ENCODE data around the gene ANKFY1.

The ANKFY1 gene

DNA sequence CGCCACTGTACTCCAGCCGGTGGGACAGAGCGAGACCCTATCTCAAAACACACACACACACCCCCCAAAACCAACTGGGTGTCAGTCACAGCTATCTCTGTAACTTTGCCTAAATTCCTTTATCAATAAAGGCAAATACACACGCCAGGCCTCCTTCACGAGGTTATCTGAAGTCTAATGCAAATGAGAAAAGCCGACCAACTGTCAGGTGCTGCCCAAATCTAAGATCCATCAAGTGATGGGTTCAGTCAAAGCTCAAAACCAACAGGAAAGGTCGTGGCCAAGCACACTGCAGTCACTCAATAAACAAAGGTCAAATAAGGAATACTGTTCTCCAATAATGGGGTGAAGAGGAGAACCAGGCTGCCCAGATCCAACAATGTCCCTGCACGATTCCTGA lies 1.1 kb downstream of the ANKFY1 start (continued):
- TF ChIP-seq, protein P1, sequence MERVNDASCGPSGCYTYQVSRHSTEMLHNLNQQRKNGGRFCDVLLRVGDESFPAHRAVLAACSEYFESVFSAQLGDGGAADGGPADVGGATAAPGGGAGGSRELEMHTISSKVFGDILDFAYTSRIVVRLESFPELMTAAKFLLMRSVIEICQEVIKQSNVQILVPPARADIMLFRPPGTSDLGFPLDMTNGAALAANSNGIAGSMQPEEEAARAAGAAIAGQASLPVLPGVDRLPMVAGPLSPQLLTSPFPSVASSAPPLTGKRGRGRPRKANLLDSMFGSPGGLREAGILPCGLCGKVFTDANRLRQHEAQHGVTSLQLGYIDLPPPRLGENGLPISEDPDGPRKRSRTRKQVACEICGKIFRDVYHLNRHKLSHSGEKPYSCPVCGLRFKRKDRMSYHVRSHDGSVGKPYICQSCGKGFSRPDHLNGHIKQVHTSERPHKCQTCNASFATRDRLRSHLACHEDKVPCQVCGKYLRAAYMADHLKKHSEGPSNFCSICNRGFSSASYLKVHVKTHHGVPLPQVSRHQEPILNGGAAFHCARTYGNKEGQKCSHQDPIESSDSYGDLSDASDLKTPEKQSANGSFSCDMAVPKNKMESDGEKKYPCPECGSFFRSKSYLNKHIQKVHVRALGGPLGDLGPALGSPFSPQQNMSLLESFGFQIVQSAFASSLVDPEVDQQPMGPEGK (tag by site-specific recombination; IDR thresholded peaks at IDR 0.05) = no peak
- no peak for TF ChIP-seq ZNF639 (tag by site-specific recombination; IDR thresholded peaks at IDR 0.05)

GRCh38 chr17:4261452-4261851 lies 2.3 kb downstream of the ANKFY1 start:
- H3K36me3 ChIP-seq (ENCODE audit: control insufficient read depth in 2 of 2, insufficient read depth in 1 of 2, low read length in 2 of 2) = peaks cover 7 to 30% of the 10 kb centered on the region in 2 experiments; a peak in 2 of 3 replicates
- POLR2A ChIA-PET = no interaction called here
- CTCF ChIA-PET = interaction anchor here (0.6 to 7.2 kb wide), 8 partner anchors 9 to 109 kb away, joined by 3 to 76 read pairs (median 6); no protein-coding TSS in a partner anchor
- H3K9me3 ChIP-seq (ENCODE audit: control insufficient read depth, insufficient read depth, low read depth, low read length) = no peaks in the 10 kb centered on the region
- no peak overlapping the region for H3K27ac ChIP-seq (ENCODE audit: extremely low read depth, low read depth, low read length)
- peaks cover 4% of the 10 kb centered on the region; the same call in 1 of the 2 replicates for H3K4me1 ChIP-seq (ENCODE audit: control insufficient read depth, insufficient read depth, low read length)
- no peak overlapping the region for H3K4me3 ChIP-seq (ENCODE audit: low read depth, low read length)
- TF ChIP-seq SCRT2 (tag by site-specific recombination; IDR thresholded peaks at IDR 0.05) = 0 out of 2 replicates have a peak, but pooled peaks have one; percentile 10
- TF ChIP-seq ZNF19 (tag by site-specific recombination; IDR thresholded peaks at IDR 0.05; ENCODE audit: low read depth) = no peak
- no peak for TF ChIP-seq GLI2 (tag by site-specific recombination; IDR thresholded peaks at IDR 0.05; ENCODE audit: borderline replicate concordance, low read depth)
- TF ChIP-seq ZNF701 (tag by site-specific recombination; IDR thresholded peaks at IDR 0.05) = no peak
- TF ChIP-seq ZIC2 (tag by site-specific recombination; IDR thresholded peaks at IDR 0.05) = 0 out of 2 replicates have a peak, but pooled peaks have one; percentile 25
- TF ChIP-seq ZNF530 (tag by site-specific recombination; IDR thresholded peaks at IDR 0.05; ENCODE audit: low read depth) = no peak
- TF ChIP-seq ZNF2 (tag by site-specific recombination; IDR thresholded peaks at IDR 0.05) = no peak

DNA sequence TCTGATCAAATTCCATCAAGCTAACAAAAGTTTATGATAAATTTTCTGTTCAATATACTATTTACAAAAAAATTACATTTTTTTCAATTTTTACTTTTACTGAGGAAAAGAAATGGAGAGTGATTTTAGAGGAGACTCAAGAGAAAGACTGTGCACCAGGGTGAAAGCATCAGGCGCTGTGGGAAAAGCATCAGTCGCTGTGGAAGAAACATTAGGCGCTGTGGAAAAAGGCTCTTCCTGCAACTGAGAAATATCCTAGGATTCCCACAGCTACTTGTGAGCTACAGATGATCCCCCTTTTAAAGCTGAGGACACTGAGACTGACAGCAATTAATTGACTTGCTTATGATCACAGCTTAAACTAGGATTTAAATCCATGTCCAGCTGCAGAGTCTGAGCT lies 4.9 kb downstream of the ANKFY1 start:
- Histone ChIP-seq H3K27ac (ENCODE audit: extremely low read depth, low read depth, low read length) (no peak overlapping the region), H3K4me3 (ENCODE audit: low read depth, low read length) (no peak overlapping the region), H3K4me1 (ENCODE audit: control insufficient read depth, insufficient read depth, low read length) (peaks cover 4% of the 10 kb centered on the region; the same call in 1 of the 2 replicates), H3K36me3 (ENCODE audit: control insufficient read depth in 2 of 2, insufficient read depth in 1 of 2, low read length in 2 of 2) (peaks cover 7 to 30% of the 10 kb centered on the region in 2 experiments; a peak in 2 of 3 replicates), H3K9me3 (ENCODE audit: control insufficient read depth, insufficient read depth, low read depth, low read length) (no peaks in the 10 kb centered on the region)
- POLR2A ChIA-PET = no interaction called here
- no peak for TF ChIP-seq ZNF654 (tag by site-specific recombination; IDR thresholded peaks at IDR 0.05; ENCODE audit: low read depth)
- TF ChIP-seq ZNF10 (tag by site-specific recombination; IDR thresholded peaks at IDR 0.05) = 0 out of 2 replicates have a peak, but pooled peaks have one; percentile 41
- TF ChIP-seq ZNF280D (tag by site-specific recombination; IDR thresholded peaks at IDR 0.05) = peak; percentile 62; the same call in 1 of the 2 replicates
- peak; percentile 95 for TF ChIP-seq SETDB1 (IDR thresholded peaks at IDR 0.05; ENCODE audit: insufficient read length, low read length)
- TF ChIP-seq ZFP3 (tag by site-specific recombination; IDR thresholded peaks at IDR 0.05; ENCODE audit: low read depth) = no peak
- peak; percentile 71 for TF ChIP-seq ZNF146 (tag by site-specific recombination; IDR thresholded peaks at IDR 0.05)
- CTCF ChIA-PET = interaction anchor here (0.6 to 7.2 kb wide), 9 partner anchors 10 to 1534 kb away, joined by 3 to 76 read pairs (median 3); no protein-coding TSS in a partner anchor

Measured in HEK293 (cell line).